Central memory CD4-positive, alpha-beta T cell (primary cell): ENCODE measurements around the gene OTOGL.
"Not testable (repeated sequence)": the region's sequence is repeated elsewhere in the genome, so short reads cannot be mapped to it uniquely, and the experiment has no call there.

Source experiments
- DNase-seq: peaks from one replicate; pipeline ENCODE4 v3.0.0; 2022

Gene OTOGL

DNA sequence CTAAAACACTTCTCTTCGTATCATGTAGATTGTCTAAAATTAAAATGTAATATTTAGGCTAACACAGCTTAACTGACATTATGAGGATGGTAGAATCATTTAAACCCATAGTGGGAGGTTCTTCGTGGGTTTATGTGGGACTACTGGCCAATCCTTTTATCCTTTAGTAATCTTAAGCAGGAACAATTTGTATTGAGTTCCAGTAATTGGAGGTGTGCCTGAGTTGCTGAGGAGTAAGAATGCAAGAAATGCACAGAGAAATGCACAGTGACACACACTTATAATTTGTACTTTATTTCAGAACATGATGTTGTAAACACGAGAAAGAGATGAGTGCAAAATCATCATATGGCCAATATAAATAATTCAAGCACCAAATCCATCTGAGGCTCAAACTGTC lies 22.3 kb downstream of the OTOGL start:
- no peak for DNase-seq

GRCh38 chr12:80129895-80130530 lies 30.7 kb downstream of the OTOGL start:
- DNase-seq: no peak

DNA sequence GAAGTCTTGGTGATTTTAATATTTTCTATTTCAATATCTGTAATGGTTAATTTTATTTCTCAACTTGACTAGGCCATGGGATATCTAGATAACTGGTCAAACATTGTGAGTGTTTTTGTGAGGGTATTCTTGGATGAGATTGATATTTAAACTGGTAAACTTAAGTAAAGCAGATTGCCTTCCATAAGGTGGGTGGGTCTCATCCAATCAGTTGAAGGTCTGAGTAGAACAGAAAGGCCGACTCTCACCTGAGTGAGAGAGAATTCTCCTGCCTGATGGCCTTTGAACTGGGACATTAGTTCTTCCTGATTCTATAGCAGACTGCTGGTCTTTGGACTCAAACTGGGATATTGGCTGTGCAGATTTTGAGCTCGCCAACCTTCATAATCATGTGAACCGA lies 36.3 kb downstream of the OTOGL start:
- no peak for DNase-seq

GRCh38 chr12:80140005-80140404 lies 40.7 kb downstream of the OTOGL start:
- no peak for DNase-seq

GRCh38 chr12:80142640-80143039 lies 43.3 kb downstream of the OTOGL start:
- DNase-seq: no peak

DNA sequence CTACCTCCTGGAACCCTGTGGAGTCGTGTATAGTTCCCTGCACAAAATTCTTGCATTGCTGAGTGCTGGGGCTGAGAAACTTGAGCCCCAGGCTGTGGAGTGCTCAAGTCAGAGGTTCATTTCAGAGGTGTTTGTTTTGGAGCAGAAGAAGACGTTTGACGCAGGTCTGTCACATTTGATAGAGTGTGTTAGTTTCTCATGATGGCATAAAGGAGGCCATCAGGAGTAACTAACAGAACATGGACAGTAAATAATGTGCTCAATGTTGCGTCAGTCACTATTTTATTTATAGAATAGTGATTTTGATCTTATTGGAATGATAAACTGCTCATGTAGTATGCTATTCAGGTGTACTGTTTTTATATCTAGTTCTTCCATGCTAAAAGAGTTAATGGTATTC lies 44.2 kb downstream of the OTOGL start:
- DNase-seq: no peak

- not testable (repeated sequence) for DNase-seq
These were observed 50.4 kb downstream of the OTOGL start for GRCh38 chr12:80149547-80150313.

- DNase-seq: no peak
These were observed 51.8 kb downstream of the OTOGL start for GRCh38 chr12:80151131-80151530.

DNA sequence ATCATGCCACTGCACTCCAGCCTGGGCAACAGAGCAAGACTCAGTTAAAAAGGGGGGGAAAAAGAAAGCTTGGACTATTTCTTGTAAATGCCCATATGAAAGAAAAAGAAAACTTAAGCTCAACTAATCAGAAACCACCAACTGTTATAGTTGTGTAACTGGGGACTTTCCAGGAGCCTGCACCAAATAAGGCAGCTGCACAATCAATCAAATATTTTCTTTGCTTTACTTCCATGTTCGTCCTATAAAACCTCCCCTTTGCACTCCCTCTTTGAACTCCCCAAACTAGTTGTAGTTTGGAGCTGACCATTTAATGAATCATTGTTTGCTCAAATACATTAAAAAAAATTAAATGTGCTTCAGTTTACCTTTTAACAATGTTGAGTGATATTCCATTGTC lies 54.9 kb downstream of the OTOGL start:
- DNase-seq: no peak

DNA sequence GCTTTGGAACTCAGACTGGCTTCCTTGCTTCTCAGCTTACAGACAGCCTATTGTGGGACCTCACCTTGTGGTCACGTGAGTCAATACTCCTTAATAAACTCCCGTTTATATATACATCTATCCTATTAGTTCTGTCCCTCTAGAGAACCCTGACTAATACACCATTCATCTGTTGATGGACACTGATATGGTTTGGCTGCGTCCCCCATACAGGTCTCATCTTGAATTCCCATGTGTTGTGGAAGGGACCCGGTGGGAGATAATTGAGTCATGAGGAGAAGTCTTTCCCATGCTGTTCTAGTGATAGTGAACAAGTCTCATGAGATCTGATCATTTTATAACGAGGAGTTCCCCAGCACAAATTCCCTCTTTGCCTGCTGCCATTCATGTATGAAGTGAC lies 57.0 kb downstream of the OTOGL start:
- DNase-seq: no peak

GRCh38 chr12:80157645-80158044 lies 58.3 kb downstream of the OTOGL start:
- no peak for DNase-seq

DNA sequence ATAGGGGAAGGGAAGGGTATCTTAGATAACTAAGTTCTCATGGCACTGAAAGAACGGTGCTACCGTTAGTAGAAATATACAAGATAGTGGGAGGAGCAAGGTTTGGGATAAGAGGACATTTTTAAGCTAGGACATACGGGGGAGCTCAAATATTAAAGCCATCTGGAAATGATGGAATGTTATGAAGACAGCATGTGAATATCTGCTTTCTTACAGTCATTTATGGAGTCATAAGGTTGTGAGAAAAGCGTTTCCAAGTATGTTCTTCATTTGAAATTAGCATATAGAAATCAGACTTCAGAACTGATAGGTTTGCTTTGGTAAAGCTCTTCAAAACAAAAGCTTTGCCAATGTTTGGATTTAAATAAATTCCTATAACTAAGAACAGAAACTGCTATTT lies 62.3 kb downstream of the OTOGL start:
- no peak for DNase-seq

DNA sequence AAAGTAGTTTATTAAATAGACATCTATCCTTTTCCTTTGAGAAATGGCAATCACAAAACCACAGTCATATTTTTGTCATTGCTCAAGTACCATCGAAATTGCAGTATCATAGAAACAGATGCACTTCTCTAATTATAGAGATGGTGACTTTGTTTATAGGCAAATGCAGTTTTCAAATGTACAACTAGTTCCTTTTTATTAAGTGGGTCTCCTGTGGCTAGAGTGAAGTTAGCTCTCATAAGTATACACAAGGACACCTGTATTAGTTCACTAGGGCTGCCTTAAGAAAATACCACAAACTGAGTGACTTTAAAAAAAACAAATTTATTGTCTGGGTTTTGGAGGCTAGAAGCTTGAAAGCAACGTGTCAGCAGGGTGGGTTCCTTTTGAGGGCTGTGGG lies 62.8 kb downstream of the OTOGL start:
- no peak for DNase-seq

DNA sequence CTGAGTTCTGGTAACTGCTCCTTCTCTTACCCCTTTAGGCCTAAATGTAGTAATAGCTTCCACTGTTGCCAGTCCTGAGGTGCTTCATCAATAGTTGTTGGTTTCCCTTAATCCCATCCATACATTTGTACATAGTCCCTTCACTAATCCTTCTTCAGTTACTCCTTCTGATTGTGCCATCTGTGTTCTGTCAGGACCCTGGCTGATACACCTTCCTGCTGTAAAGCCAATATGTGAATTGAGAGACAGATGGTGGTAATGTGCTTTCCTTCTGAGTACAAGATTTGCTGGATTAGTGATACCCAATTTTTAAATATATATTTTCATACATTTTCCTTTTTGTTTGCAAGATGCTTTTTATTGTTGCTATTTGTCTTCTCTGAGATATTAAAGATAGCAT lies 66.4 kb downstream of the OTOGL start:
- no peak for DNase-seq

DNA sequence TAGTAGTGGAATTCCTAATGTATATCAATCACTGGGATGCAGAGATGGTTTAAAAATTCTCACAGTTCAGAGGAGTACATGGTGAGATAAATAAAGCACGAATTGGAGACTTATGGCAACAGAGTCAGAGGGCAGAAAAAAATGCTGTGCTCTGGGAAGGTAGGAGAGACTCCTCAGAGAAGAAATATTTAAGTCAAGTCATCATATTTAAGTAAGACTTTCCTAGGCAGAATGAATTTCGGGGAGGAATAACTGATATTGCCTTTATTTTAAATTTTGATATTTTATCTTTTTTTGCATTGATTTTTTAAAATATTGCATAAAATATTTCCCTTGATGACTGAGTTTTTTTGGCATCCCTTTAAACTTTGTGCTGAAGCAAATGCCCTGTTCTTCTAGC lies 67.4 kb downstream of the OTOGL start:
- DNase-seq: no peak

DNA sequence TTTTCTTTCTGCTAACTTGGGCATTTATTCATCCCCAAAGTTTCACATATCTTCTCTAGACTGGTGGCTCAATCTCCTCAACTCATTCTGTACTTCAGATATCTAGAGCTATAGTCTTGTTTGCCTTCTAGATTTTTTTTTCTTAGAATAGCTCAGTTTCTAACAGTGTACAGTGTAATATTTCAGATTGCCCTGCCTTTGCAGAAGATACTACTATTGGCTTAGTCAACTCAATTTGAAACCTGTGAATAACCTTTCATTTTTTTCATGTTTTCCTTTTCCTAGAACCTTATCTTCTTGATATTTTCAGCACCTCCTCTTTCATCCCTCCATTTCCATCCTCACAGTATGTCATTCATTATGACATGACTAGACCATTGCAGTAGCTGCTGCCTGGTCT lies 69.6 kb downstream of the OTOGL start:
- no peak for DNase-seq

- DNase-seq: no peak
These were observed 71.6 kb downstream of the OTOGL start for GRCh38 chr12:80170915-80171314.

GRCh38 chr12:80173083-80173864 lies 73.9 kb downstream of the OTOGL start:
- DNase-seq: no peak

- no peak for DNase-seq
These were observed 76.1 kb downstream of the OTOGL start for GRCh38 chr12:80175307-80175930.

- DNase-seq: no peak
These were observed 77.4 kb downstream of the OTOGL start for GRCh38 chr12:80176706-80177105.

DNA sequence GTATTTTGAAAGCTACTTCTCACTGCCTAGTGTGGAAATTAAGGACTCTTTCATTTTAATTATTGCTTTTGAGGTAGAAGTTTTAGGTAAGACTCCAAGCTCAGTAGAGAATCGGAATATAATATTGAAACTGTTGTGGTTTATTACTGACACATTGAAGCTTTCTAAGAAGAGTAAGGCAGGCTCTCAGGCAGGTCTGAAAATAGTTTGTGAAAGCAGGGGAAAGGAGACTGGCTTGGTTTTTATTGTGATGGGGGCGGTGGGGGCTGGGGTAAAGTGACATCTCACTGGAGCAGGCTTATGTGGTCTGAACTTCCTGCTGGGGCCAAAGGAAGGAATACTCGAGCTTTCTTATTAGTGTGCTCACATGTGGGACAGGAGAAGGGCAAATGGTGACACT lies 79.5 kb downstream of the OTOGL start:
- no peak for DNase-seq

- DNase-seq: no peak
These were observed 84.6 kb downstream of the OTOGL start for GRCh38 chr12:80183939-80184338.

DNA sequence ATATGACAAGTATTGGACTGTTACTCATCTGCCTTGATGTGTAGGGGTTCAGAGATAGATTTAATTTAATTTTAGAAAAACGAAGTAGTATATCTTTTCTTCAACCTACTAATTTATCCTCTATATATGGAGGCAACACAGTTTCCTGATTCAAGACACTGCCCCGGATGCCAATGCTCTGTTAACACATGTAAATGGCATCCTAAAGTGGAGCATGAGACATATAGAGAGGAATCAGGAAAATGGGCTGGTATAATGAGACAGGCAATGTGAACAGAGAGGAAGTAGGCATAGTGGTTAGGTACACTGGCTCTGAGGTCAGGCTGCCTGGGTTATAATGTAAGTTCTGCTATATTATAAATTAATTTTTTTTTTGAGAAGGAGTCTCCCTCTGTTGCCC lies 85.6 kb downstream of the OTOGL start:
- DNase-seq: no peak
